IMR-90 (cell line): ENCODE data around the gene NUP88. TPM values are rescaled to one million over a fixed set of nuclear protein-coding genes. Genes with fewer than 3 reads are reported as not detected.

Experiments used
- ATAC-seq: fragments of 200-7000 bp; cut with Tn5 transposase; 2 replicates; pipeline ENCODE4 v1.9.1; 2020; ENCODE audit warnings: low read depth, mild to moderate bottlenecking, moderate library complexity
- BruUV-seq: library from RNA; stranded (reverse); fragments of 400-500 nt; replicated peaks from 2 replicates; lab custom pipeline; 2021; lab: Mats Ljungman, UMichigan
- CTCF ChIA-PET: fragments of 300-600 bp; formaldehyde crosslinking; extraction: SDS; loops from one replicate; lab custom pipeline; 2021; ENCODE audit warnings: antibody characterized with exemption; lab: Yijun Ruan, JAX
- POLR2A ChIA-PET: fragments of 300-600 bp; sonication (Branson Sonifier 250); formaldehyde crosslinking; loops from one replicate; lab custom pipeline; 2022; ENCODE audit warnings: antibody characterized with exemption; ENCODE audit not compliant: unreplicated experiment; lab: Charles Lee
- DNase-seq: peaks from one replicate; pipeline ENCODE4 v3.0.0; 2013
- H2AFZ ChIP-seq: replicated peaks from 2 replicates; pipeline ENCODE3; 2013; ENCODE audit warnings: low read length, mild to moderate bottlenecking; ENCODE audit not compliant: poor library complexity
- H2AK5ac ChIP-seq: 2 replicates; pipeline ENCODE4 v1.6.1; 2013; ENCODE audit warnings: low read depth, low read length, inconsistent platforms
- H2AK9ac ChIP-seq: replicated peaks from 2 replicates; pipeline ENCODE3; 2013; ENCODE audit warnings: mild to moderate bottlenecking, low read depth, low read length, moderate library complexity; ENCODE audit not compliant: poor library complexity
- H2BK120ac ChIP-seq: 2 replicates; pipeline ENCODE4 v1.6.1; 2013; ENCODE audit warnings: low read depth, low read length, inconsistent platforms
- H2BK15ac ChIP-seq: 3 replicates; pipeline ENCODE4 v1.6.1; 2013; ENCODE audit warnings: low read depth, low read length, inconsistent platforms
- H2BK20ac ChIP-seq: 2 replicates; pipeline ENCODE4 v1.6.1; 2013; ENCODE audit warnings: low read depth, mild to moderate bottlenecking, inconsistent platforms, low read length, moderate library complexity
- H2BK5ac ChIP-seq: 2 replicates; pipeline ENCODE4 v1.6.1; 2013; ENCODE audit warnings: mild to moderate bottlenecking, low read depth, low read length, inconsistent platforms; ENCODE audit not compliant: poor library complexity, severe bottlenecking
- H3K14ac ChIP-seq: replicated peaks from 2 replicates; pipeline ENCODE4 v1.6.1; 2013; ENCODE audit warnings: low read depth, low read length, inconsistent platforms
- H3K18ac ChIP-seq: 2 replicates; pipeline ENCODE4 v1.6.1; 2013; ENCODE audit warnings: low read depth, low read length, control low read depth
- H3K23ac ChIP-seq: 2 replicates; pipeline ENCODE4 v1.6.1; 2013; ENCODE audit warnings: low read depth, low read length, inconsistent platforms
- H3K27ac ChIP-seq: 2 replicates; pipeline ENCODE4 v1.5.1; 2013; ENCODE audit warnings: mild to moderate bottlenecking, control low read depth, low read length; ENCODE audit not compliant: insufficient read depth
- H3K27me3 ChIP-seq: 2 replicates; pipeline ENCODE4 v1.6.1; 2013; ENCODE audit warnings: low read length; ENCODE audit not compliant: control insufficient read depth, insufficient read depth
- H3K36me3 ChIP-seq: 2 replicates; pipeline ENCODE4 v1.6.1; 2013; ENCODE audit warnings: low read length, mixed read lengths; ENCODE audit not compliant: control insufficient read depth, insufficient read depth
- H3K4ac ChIP-seq: 2 replicates; pipeline ENCODE4 v1.6.1; 2013; ENCODE audit warnings: low read depth, low read length, inconsistent platforms
- H3K4me1 ChIP-seq: 2 replicates; pipeline ENCODE4 v1.6.1; 2013; ENCODE audit warnings: low read length, mixed read lengths; ENCODE audit not compliant: control insufficient read depth, insufficient read depth
- H3K4me2 ChIP-seq: 2 replicates; pipeline ENCODE4 v1.6.1; 2013; ENCODE audit warnings: low read depth, mild to moderate bottlenecking, control low read depth, low read length, moderate library complexity
- H3K4me3 ChIP-seq: 2 replicates; pipeline ENCODE4 v1.5.1; 2013; ENCODE audit warnings: low read depth, mild to moderate bottlenecking, control low read depth, low read length, moderate library complexity; ENCODE audit not compliant: insufficient read depth
- H3K56ac ChIP-seq: 2 replicates; pipeline ENCODE4 v1.6.1; 2013; ENCODE audit warnings: low read length, inconsistent platforms; ENCODE audit not compliant: insufficient read depth; ENCODE audit errors: extremely low read depth
- H3K79me1 ChIP-seq, 2 experiments: 2 replicates each; pipeline ENCODE4 v1.6.1; 2013; ENCODE audit warnings: low read length in 2 of 2, inconsistent platforms in 1 of 2, low read depth in 1 of 2
- H3K9ac ChIP-seq: 2 replicates; pipeline ENCODE4 v1.6.1; 2013; ENCODE audit warnings: low read depth, low read length, control low read depth
- H3K9me1 ChIP-seq: 2 replicates; pipeline ENCODE4 v1.6.1; 2013; ENCODE audit warnings: low read length, inconsistent platforms; ENCODE audit not compliant: insufficient read depth
- H3K9me3 ChIP-seq: 2 replicates; pipeline ENCODE4 v1.6.1; 2013; ENCODE audit warnings: low read length; ENCODE audit not compliant: control insufficient read depth, insufficient read depth
- H4K20me1 ChIP-seq: 2 replicates; pipeline ENCODE4 v1.6.1; 2013; ENCODE audit warnings: low read length, inconsistent platforms; ENCODE audit not compliant: insufficient read depth
- H4K5ac ChIP-seq: 2 replicates; pipeline ENCODE4 v1.6.1; 2013; ENCODE audit warnings: mild to moderate bottlenecking, low read depth, low read length, control low read depth
- H4K8ac ChIP-seq, 2 experiments: 2 replicates each; pipeline ENCODE4 v1.6.1; 2013; ENCODE audit warnings: low read depth in 2 of 2, low read length in 2 of 2, control low read depth in 1 of 2, inconsistent platforms in 1 of 2
- H4K91ac ChIP-seq: 2 replicates; pipeline ENCODE4 v1.6.1; 2013; ENCODE audit warnings: low read depth, low read length, inconsistent platforms; ENCODE audit not compliant: insufficient read depth
- BHLHE40 ChIP-seq: fragments of 150-350 bp; IDR thresholded peaks from 2 replicates; pipeline ENCODE4 v1.6.1; 2016; ENCODE audit warnings: mild to moderate bottlenecking, low read depth, low read length
- CEBPB ChIP-seq: IDR thresholded peaks from 2 replicates; pipeline ENCODE4 v1.6.1; 2012; ENCODE audit warnings: low read depth, low read length, improper control_type of control experiment
- FOS ChIP-seq: fragments of 150-350 bp; IDR thresholded peaks from 2 replicates; pipeline ENCODE4 v1.6.1; 2016; ENCODE audit warnings: low read depth, low read length
- MAZ ChIP-seq: IDR thresholded peaks from 2 replicates; pipeline ENCODE4 v1.6.1; 2012; ENCODE audit warnings: low read depth, mild to moderate bottlenecking, low read length, improper control_type of control experiment, moderate library complexity, borderline replicate concordance
- MXI1 ChIP-seq: IDR thresholded peaks from 2 replicates; pipeline ENCODE4 v1.6.1; 2012; ENCODE audit warnings: low read depth, mild to moderate bottlenecking, low read length, moderate library complexity, borderline replicate concordance
- NFE2L2 ChIP-seq: fragments of 150-350 bp; IDR thresholded peaks from 2 replicates; pipeline ENCODE4 v1.6.1; 2016; ENCODE audit warnings: low read depth, mild to moderate bottlenecking, low read length
- POLR2A ChIP-seq: IDR thresholded peaks from 2 replicates; pipeline ENCODE4 v1.6.1; 2012; ENCODE audit warnings: mild to moderate bottlenecking, low read depth, low read length
- RCOR1 ChIP-seq: IDR thresholded peaks from 2 replicates; pipeline ENCODE4 v1.6.1; 2012; ENCODE audit warnings: mild to moderate bottlenecking, low read length, improper control_type of control experiment; ENCODE audit not compliant: insufficient replicate concordance
- USF2 ChIP-seq: fragments of 150-350 bp; IDR thresholded peaks from 2 replicates; pipeline ENCODE4 v1.6.1; 2017; ENCODE audit warnings: mild to moderate bottlenecking, antibody characterized with exemption, low read length, low read depth
- WGBS, 2 experiments: methylation state at CpG; one replicate each; pipeline versions ENCODE4 v1.1.5 to v1.1.7; 2013; ENCODE audit warnings: missing lambda C conversion rate in 2 of 2; ENCODE audit not compliant: insufficient read length in 1 of 2; ENCODE audit errors: extremely low coverage in 2 of 2; 5-methylcytosine and 5-hydroxymethylcytosine counted together
- dilution Hi-C: fragments of 300-500 bp; cut with HindIII; formaldehyde crosslinking; loops from one replicate; pipeline ENCODE4 v1.14.3; 2018; ENCODE audit warnings: low sequenced_read_pairs; ENCODE audit not compliant: unreplicated experiment
- in situ Hi-C: fragments of 300-500 bp; cut with MboI; formaldehyde crosslinking; loops from 3 replicates; pipeline ENCODE4 v1.14.3; 2019; ENCODE audit warnings: low sequenced_read_pairs, inconsistent platforms, mixed read lengths
- intact Hi-C: fragments of 100-400 bp; cut with micrococcal nuclease; formaldehyde crosslinking; loops from 2 replicates; pipeline ENCODE4 v1.10.0; 2022
- polyA plus RNA-seq, 3 experiments: library from polyadenylated mRNA; depleted of rRNA; stranded (reverse); fragments of >200 nt; gene quantifications; 2 replicates each; pipeline ENCODE4 v1.2.3, GENCODE V29; 2012; ENCODE audit warnings: low replicate concordance in 1 of 3
- total RNA-seq: library from RNA; depleted of rRNA; stranded (reverse); fragments of >200 nt; gene quantifications from 2 replicates; pipeline ENCODE4 v1.2.3, GENCODE V29; 2012

Gene NUP88
- total and polyA plus RNA-seq, 2 of the 4 experiments (the other 2 are of a cell fraction) = 57.0 to 83.7 TPM

DNA sequence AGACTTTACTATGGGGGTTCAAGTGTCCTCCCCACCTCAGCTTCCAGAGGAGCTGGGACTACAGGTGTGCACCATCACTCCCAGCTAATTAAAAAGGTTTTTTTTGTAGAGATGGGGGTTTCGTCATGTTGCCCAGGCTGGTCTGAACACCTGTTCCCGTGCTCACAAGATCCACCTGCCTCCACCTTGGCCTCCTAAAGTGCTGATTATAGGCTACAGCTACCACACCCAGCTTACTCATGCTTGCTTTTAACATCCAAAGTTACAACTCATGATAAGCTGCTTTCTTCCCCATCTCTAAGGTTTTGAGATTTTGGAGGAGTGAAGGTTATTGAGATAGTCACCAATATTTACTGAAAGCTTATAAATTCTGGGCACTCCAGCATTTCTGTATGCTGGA is 2.6 kb downstream of the NUP88 start (continued):
- TF ChIP-seq MAZ = no peak

GRCh38 chr17:5413682-5414081 is 5.8 kb downstream of the NUP88 start:
- Histone ChIP-seq H3K9ac (no peak overlapping the region), H3K18ac (no peak overlapping the region), H2BK15ac (no peak overlapping the region), H4K8ac (peak overlapping the region in 1 of 2 experiments; percentile 70; a peak in 2 of 4 replicates), H4K91ac (no peak overlapping the region; the same call in 1 of the 2 replicates), H3K4me2 (peak overlapping the region; percentile 72; the same call in 1 of the 2 replicates), H2AK5ac (no peak overlapping the region), H3K23ac (no peak overlapping the region), H2AFZ (no peak overlapping the region), H2BK120ac (no peak overlapping the region), H3K27me3 (no peaks in the 10 kb centered on the region), H3K14ac (no peak overlapping the region), H3K36me3 (peaks cover 20% of the 10 kb centered on the region), H3K56ac (no peak overlapping the region), H3K4ac (peak overlapping the region; percentile 37; the same call in 1 of the 2 replicates), H2AK9ac (no peak overlapping the region), H4K5ac (no peak overlapping the region), H2BK5ac (peak overlapping the region; percentile 82), H3K4me3 (no peak overlapping the region), H2BK20ac (no peak overlapping the region), H3K4me1 (peaks cover 6% of the 10 kb centered on the region), H4K20me1 (peaks cover 17% of the 10 kb centered on the region; the same call in 1 of the 2 replicates), H3K79me1 (peaks cover 21 to 47% of the 10 kb centered on the region in 2 experiments), H3K9me3 (no peaks in the 10 kb centered on the region), H3K27ac (no peak overlapping the region; the same call in 1 of the 2 replicates), H3K9me1 (peaks cover 7% of the 10 kb centered on the region)
- DNase-seq (peak; percentile 93), ATAC-seq (peak; percentile 79)
- ChIA-PET POLR2A (no interaction called here), CTCF (interaction anchor here (0.7 to 1.4 kb wide), 2 partner anchors 25 to 221 kb away, joined by 3 to 7 read pairs; partner anchors contain the start of gene C1QBP)
- in situ Hi-C loops = no loop called here
- intact Hi-C loops = loop anchor here (5.0 to 10.0 kb wide), 2 partner anchors 46 to 129 kb away; partner anchors contain the start of gene RABEP1
- TF ChIP-seq RCOR1 (no peak), CEBPB (peak; percentile 97), FOS (peak; percentile 97), MXI1 (no peak), BHLHE40 (peak; percentile 39; the same call in 1 of the 2 replicates), USF2 (no peak), NFE2L2 (peak; percentile 50; the same call in 1 of the 2 replicates), POLR2A (no peak)
- dilution Hi-C loops = no loop called here
- no TSS peak for BruUV-seq
- WGBS, 2 experiments = no CpG with 5 or more reads among the region's 4 CpGs
